GM12874 (cell line): Measurements from ENCODE around the gene CRLF3.

Experiments used
- CTCF ChIP-seq: IDR thresholded peaks from 2 replicates; pipeline ENCODE4 v1.5.1; 2011; ENCODE audit warnings: low read depth, mild to moderate bottlenecking, control low read depth, low read length, moderate library complexity; ENCODE audit not compliant: insufficient read depth

Gene CRLF3

GRCh38 chr17:30824356-30825145 lies at the start of gene CRLF3:
TSS of gene CRLF3 (minus strand) at chr17:30824692. CDS start at chr17:30824651, 41 bp downstream.
- peak; percentile 71 for TF ChIP-seq CTCF

- TF ChIP-seq CTCF, result no peak
Measured at GRCh38 chr17:30869005-30869404, 44.5 kb upstream of the CRLF3 start.

- no peak for TF ChIP-seq CTCF
Measured at GRCh38 chr17:30864636-30865035, 40.1 kb upstream of the CRLF3 start.

- no peak for TF ChIP-seq CTCF
Measured at GRCh38 chr17:30858556-30859250, 34.2 kb upstream of the CRLF3 start.

- no peak for TF ChIP-seq CTCF
Measured at GRCh38 chr17:30854146-30854545, 29.7 kb upstream of the CRLF3 start.

GRCh38 chr17:30848021-30848420 lies 23.5 kb upstream of the CRLF3 start:
- no peak for TF ChIP-seq CTCF

GRCh38 chr17:30840771-30841170 lies 16.3 kb upstream of the CRLF3 start:
- TF ChIP-seq CTCF, result no peak
